RWPE2 (cell line): Measurements from ENCODE around the gene CFAP53.
"Not testable (repeated sequence)": the region's sequence is repeated elsewhere in the genome, so short reads cannot be mapped to it uniquely, and the experiment has no call there.

Experiments
- ATAC-seq: fragments of 200-7000 bp; cut with Tn5 transposase; 3 replicates; pipeline ENCODE4 v1.9.1; 2021; ENCODE audit warnings: low read depth
- DNase-seq: peaks from one replicate; pipeline ENCODE4 v3.0.0-alpha.2; 2020; ENCODE audit warnings: low spot score
- H3K27ac ChIP-seq: fragments of 450-650 bp; 2 replicates; pipeline ENCODE4 v1.5.1; 2017; ENCODE audit warnings: mild to moderate bottlenecking; ENCODE audit not compliant: poor library complexity, severe bottlenecking
- H3K27me3 ChIP-seq: fragments of 250-450 bp; sonication (Bioruptor Pico); 2 replicates; pipeline ENCODE4 v1.5.1; 2021; ENCODE audit warnings: mild to moderate bottlenecking, moderate library complexity; ENCODE audit not compliant: insufficient read depth, poor library complexity, severe bottlenecking
- H3K36me3 ChIP-seq: fragments of 250-450 bp; sonication (Bioruptor Pico); 2 replicates; pipeline ENCODE4 v1.5.1; 2020; ENCODE audit warnings: low read depth, mild to moderate bottlenecking, moderate library complexity
- H3K4me1 ChIP-seq: fragments of 250-450 bp; sonication (Bioruptor Pico); 2 replicates; pipeline ENCODE4 v1.5.1; 2021; ENCODE audit warnings: mild to moderate bottlenecking, moderate library complexity; ENCODE audit not compliant: insufficient read depth, poor library complexity, severe bottlenecking
- H3K4me3 ChIP-seq: fragments of 250-450 bp; sonication (Bioruptor Pico); 2 replicates; pipeline ENCODE4 v1.5.1; 2021; ENCODE audit warnings: mild to moderate bottlenecking, moderate library complexity; ENCODE audit not compliant: severe bottlenecking
- H3K9me3 ChIP-seq: fragments of 250-450 bp; sonication (Bioruptor Pico); 2 replicates; pipeline ENCODE4 v1.5.1; 2021; ENCODE audit warnings: mild to moderate bottlenecking, moderate library complexity; ENCODE audit not compliant: severe bottlenecking
- TF ChIP-seq, protein P1 (sequence below): fragments of 450-650 bp; IDR thresholded peaks from one replicate; pipeline ENCODE4 v1.5.1; 2017; ENCODE audit warnings: mild to moderate bottlenecking, moderate library complexity; ENCODE audit not compliant: poor library complexity, severe bottlenecking

Gene CFAP53

GRCh38 chr18:50250935-50251334 is 15.4 kb downstream of the CFAP53 start:
- ATAC-seq, result no peak
- TF ChIP-seq, protein P1, sequence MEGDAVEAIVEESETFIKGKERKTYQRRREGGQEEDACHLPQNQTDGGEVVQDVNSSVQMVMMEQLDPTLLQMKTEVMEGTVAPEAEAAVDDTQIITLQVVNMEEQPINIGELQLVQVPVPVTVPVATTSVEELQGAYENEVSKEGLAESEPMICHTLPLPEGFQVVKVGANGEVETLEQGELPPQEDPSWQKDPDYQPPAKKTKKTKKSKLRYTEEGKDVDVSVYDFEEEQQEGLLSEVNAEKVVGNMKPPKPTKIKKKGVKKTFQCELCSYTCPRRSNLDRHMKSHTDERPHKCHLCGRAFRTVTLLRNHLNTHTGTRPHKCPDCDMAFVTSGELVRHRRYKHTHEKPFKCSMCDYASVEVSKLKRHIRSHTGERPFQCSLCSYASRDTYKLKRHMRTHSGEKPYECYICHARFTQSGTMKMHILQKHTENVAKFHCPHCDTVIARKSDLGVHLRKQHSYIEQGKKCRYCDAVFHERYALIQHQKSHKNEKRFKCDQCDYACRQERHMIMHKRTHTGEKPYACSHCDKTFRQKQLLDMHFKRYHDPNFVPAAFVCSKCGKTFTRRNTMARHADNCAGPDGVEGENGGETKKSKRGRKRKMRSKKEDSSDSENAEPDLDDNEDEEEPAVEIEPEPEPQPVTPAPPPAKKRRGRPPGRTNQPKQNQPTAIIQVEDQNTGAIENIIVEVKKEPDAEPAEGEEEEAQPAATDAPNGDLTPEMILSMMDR, result no peak
- no peaks in the 10 kb centered on the region for H3K27me3 ChIP-seq

GRCh38 chr18:50249576-50249975 is 16.7 kb downstream of the CFAP53 start:
- Histone ChIP-seq H3K27ac (no peak overlapping the region), H3K4me3 (no peak overlapping the region), H3K36me3 (no peaks in the 10 kb centered on the region), H3K9me3 (no peaks in the 10 kb centered on the region), H3K4me1 (no peaks in the 10 kb centered on the region), H3K27me3 (no peaks in the 10 kb centered on the region)
- TF ChIP-seq, protein P1, result no peak
- DNase-seq (no peak), ATAC-seq (no peak)

More at GRCh38 chr18:50250935-50251334, 15.4 kb downstream of the CFAP53 start:
- Histone ChIP-seq H3K9me3 (no peaks in the 10 kb centered on the region), H3K27ac (no peak overlapping the region), H3K4me1 (no peaks in the 10 kb centered on the region), H3K4me3 (no peak overlapping the region), H3K36me3 (no peaks in the 10 kb centered on the region)
- no peak for DNase-seq

- Histone ChIP-seq H3K4me1 (no peaks in the 10 kb centered on the region), H3K36me3 (no peaks in the 10 kb centered on the region), H3K4me3 (no peak overlapping the region), H3K27ac (no peak overlapping the region), H3K9me3 (no peaks in the 10 kb centered on the region), H3K27me3 (no peaks in the 10 kb centered on the region)
- TF ChIP-seq, protein P1, result no peak
- ATAC-seq, result no peak
- DNase-seq, result no peak
Measured at GRCh38 chr18:50247561-50247960, 18.7 kb downstream of the CFAP53 start.

- H3K27ac ChIP-seq, H3K27me3 ChIP-seq, H3K9me3 ChIP-seq, H3K4me1 ChIP-seq, ATAC-seq, H3K36me3 ChIP-seq, DNase-seq, H3K4me3 ChIP-seq: not testable (repeated sequence)
Measured at GRCh38 chr18:50241768-50242167, 24.5 kb downstream of the CFAP53 start.

GRCh38 chr18:50240080-50240563 is 26.2 kb downstream of the CFAP53 start:
- Histone ChIP-seq H3K27ac (peak overlapping the region; percentile 87), H3K4me1 (no peaks in the 10 kb centered on the region), H3K36me3 (no peaks in the 10 kb centered on the region), H3K4me3 (no peak overlapping the region), H3K27me3 (no peaks in the 10 kb centered on the region), H3K9me3 (no peaks in the 10 kb centered on the region)
- DNase-seq, result peak; percentile 51
- TF ChIP-seq, protein P1, result no peak
- ATAC-seq, result peak; percentile 70
